HepG2 (cell line): Measurements from ENCODE around the gene RMRP. TPM values are rescaled to one million over a fixed set of nuclear protein-coding genes. Genes with fewer than 3 reads are reported as not detected.

Source experiments
- ATAC-seq: fragments of 200-7000 bp; cut with Tn5 transposase; 3 replicates; pipeline ENCODE4 v1.9.1; 2020; ENCODE audit warnings: mild to moderate bottlenecking, moderate library complexity
- BruUV-seq: library from RNA; stranded (reverse); fragments of 400-500 nt; replicated peaks from 2 replicates; lab custom pipeline; 2021; lab: Mats Ljungman, UMichigan
- CTCF ChIA-PET: fragments of 300-600 bp; formaldehyde crosslinking; extraction: SDS; loops from one replicate; lab custom pipeline; 2021; ENCODE audit warnings: low total read pairs, inconsistent platforms, low intra/inter-chr PET ratio; lab: Yijun Ruan, JAX
- POLR2A ChIA-PET: fragments of 350-600 bp; sonication (Branson Sonifier 250); formaldehyde crosslinking; loops from one replicate; lab custom pipeline; 2020; ENCODE audit warnings: antibody characterized with exemption, inconsistent platforms; lab: Yijun Ruan, JAX
- DNase-seq: peaks from one replicate; pipeline ENCODE4 v3.0.0-alpha.2; 2015; ENCODE audit warnings: low spot score
- FAIRE-seq: peaks from 3 replicates; lab custom pipeline; 2011; peaks lifted over from hg19 to GRCh38; lab: Jason Lieb, UNC
- H2AFZ ChIP-seq: one replicate; pipeline ENCODE4 v1.6.1; 2011; ENCODE audit warnings: low read length, inconsistent platforms
- H3K27ac ChIP-seq: fragments of 300-600 bp; 3 replicates; pipeline ENCODE4 v1.8.0; 2011; ENCODE audit warnings: mixed run types, mild to moderate bottlenecking, mixed read lengths, low read length, inconsistent platforms; ENCODE audit not compliant: insufficient read depth; ENCODE audit errors: extremely low read length
- H3K27me3 ChIP-seq, 2 experiments: fragments of 200-600 bp in 1 of 2; 2 replicates in 1 of 2; 3 replicates in 1 of 2; pipeline versions ENCODE4 v1.6.0 to v1.8.0; 2011; ENCODE audit warnings: low read length in 2 of 2, mild to moderate bottlenecking in 2 of 2, moderate library complexity in 2 of 2, inconsistent platforms in 1 of 2; ENCODE audit not compliant: insufficient read depth in 2 of 2, control insufficient read depth in 1 of 2
- H3K36me3 ChIP-seq, 2 experiments: fragments of 200-600 bp in 1 of 2; replicated peaks in 1 of 2; 2 replicates in 1 of 2; 3 replicates in 1 of 2; pipeline versions ENCODE4 v1.5.1 to v1.8.0; 2011; ENCODE audit warnings: low read length in 2 of 2, inconsistent platforms in 1 of 2; ENCODE audit not compliant: insufficient read depth in 2 of 2, control insufficient read depth in 1 of 2
- H3K4me1 ChIP-seq: 2 replicates; pipeline ENCODE4 v1.5.1; 2012; ENCODE audit warnings: low read length, inconsistent platforms; ENCODE audit not compliant: insufficient read depth
- H3K4me2 ChIP-seq: 2 replicates; pipeline ENCODE4 v1.6.0; 2011; ENCODE audit warnings: low read depth, low read length, inconsistent platforms
- H3K4me3 ChIP-seq, 3 experiments: fragments of 200-600 bp in 1 of 3; sonication (generic), shearing (Covaris generic) in 1 of 3; replicated peaks in 1 of 3; 2 replicates each; pipeline ENCODE4 v1.5.1; 2011 to 2016; ENCODE audit warnings: low read length in 3 of 3, inconsistent platforms in 2 of 3, low read depth in 2 of 3, mild to moderate bottlenecking in 2 of 3, control low read depth in 1 of 3, mixed read lengths in 1 of 3; ENCODE audit not compliant: insufficient read depth in 1 of 3
- H3K79me2 ChIP-seq: one replicate; pipeline ENCODE4 v1.6.1; 2011; ENCODE audit warnings: low read length, inconsistent platforms; ENCODE audit not compliant: insufficient read depth
- H3K9ac ChIP-seq: 2 replicates; pipeline ENCODE4 v1.6.0; 2011; ENCODE audit warnings: mild to moderate bottlenecking, low read depth, low read length, inconsistent platforms; ENCODE audit not compliant: insufficient read depth
- H3K9me3 ChIP-seq: 2 replicates; pipeline ENCODE4 v1.5.1; 2012; ENCODE audit warnings: mild to moderate bottlenecking, low read length
- H4K20me1 ChIP-seq: 2 replicates; pipeline ENCODE4 v1.6.0; 2011; ENCODE audit warnings: inconsistent platforms, mild to moderate bottlenecking, low read length, moderate library complexity; ENCODE audit not compliant: insufficient read depth
- HOXD1 ChIP-seq: sonication (generic); formaldehyde crosslinking; IDR thresholded peaks from 2 replicates; pipeline ENCODE4 v1.5.0; 2020; ENCODE audit warnings: missing genetic modification reagents
- KDM5B ChIP-seq: sonication (generic); formaldehyde crosslinking; IDR thresholded peaks from 2 replicates; pipeline ENCODE4 v1.4.0; 2020; ENCODE audit warnings: missing genetic modification reagents, mild to moderate bottlenecking, borderline replicate concordance
- MEF2D ChIP-seq: sonication (generic); formaldehyde crosslinking; IDR thresholded peaks from 2 replicates; pipeline ENCODE4 v1.5.1; 2020; ENCODE audit warnings: mild to moderate bottlenecking, missing genetic modification reagents
- MTF2 ChIP-seq: sonication (generic); formaldehyde crosslinking; IDR thresholded peaks from 2 replicates; pipeline ENCODE4 v1.5.0; 2020; ENCODE audit warnings: missing genetic modification reagents, borderline replicate concordance
- PBX3 ChIP-seq: sonication (generic); formaldehyde crosslinking; IDR thresholded peaks from 2 replicates; pipeline ENCODE4 v1.8.1; 2023; ENCODE audit warnings: missing genetic modification reagents, inconsistent platforms, borderline replicate concordance
- TAF1 ChIP-seq: sonication (generic); formaldehyde crosslinking; IDR thresholded peaks from 2 replicates; pipeline ENCODE4 v1.4.0; 2020; ENCODE audit warnings: missing genetic modification reagents
- ZNF619 ChIP-seq: sonication (generic); formaldehyde crosslinking; IDR thresholded peaks from 2 replicates; pipeline ENCODE4 v1.4.0; 2020; ENCODE audit warnings: mild to moderate bottlenecking, missing genetic modification reagents
- ZNF713 ChIP-seq: sonication (generic); formaldehyde crosslinking; IDR thresholded peaks from 2 replicates; pipeline ENCODE4 v1.4.0; 2020; ENCODE audit warnings: mild to moderate bottlenecking, missing genetic modification reagents
- WGBS: methylation state at CpG from one replicate; pipeline ENCODE4 v1.1.6; 2017; ENCODE audit warnings: low lambda C conversion rate; 5-methylcytosine and 5-hydroxymethylcytosine counted together
- in situ Hi-C: cut with HindIII; loops from 2 replicates; pipeline ENCODE4 v1.10.0; 2017; ENCODE audit warnings: low pct_unique_long_range_greater_than_20kb; ENCODE audit not compliant: extremely low pct_ligation_motif_present
- intact Hi-C: fragments of 100-400 bp; cut with micrococcal nuclease; formaldehyde crosslinking; loops from one replicate; pipeline ENCODE4 v1.10.0; 2022; ENCODE audit not compliant: unreplicated experiment
- polyA plus RNA-seq, 8 experiments: library from polyadenylated mRNA; depleted of rRNA in 3 of 8; stranded (reverse) in 7 of 8; unstranded in 1 of 8; fragments of >200 nt; fragmentation: Illumina TruSeq in 4 of 8; extraction: Trizol in 4 of 8; gene quantifications; 2 replicates each; pipeline versions ENCODE4 v1.2.1 to v1.2.3, GENCODE V29; 2011 to 2016; ENCODE audit warnings: low read depth in 4 of 8, missing spikeins in 1 of 8, mixed read lengths in 1 of 8; ENCODE audit not compliant: insufficient read depth in 1 of 8
- total RNA-seq, 5 experiments: library from RNA; depleted of rRNA; stranded (reverse); fragments of >200 nt; fragmentation: Illumina TruSeq; extraction: Trizol; gene quantifications; 2 replicates each; pipeline ENCODE4 v1.2.3, GENCODE V29; 2016; ENCODE audit warnings: low read depth in 1 of 5
- TF ChIP-seq, protein P1 (sequence below): IDR thresholded peaks from 2 replicates; pipeline ENCODE4 v1.6.1; 2016; ENCODE audit warnings: missing biosample characterization, missing genetic modification reagents, low read depth
- TF ChIP-seq, protein P2 (sequence below): sonication (generic); formaldehyde crosslinking; conservative IDR thresholded peaks from 2 replicates; pipeline ENCODE4 v1.8.0; 2022; ENCODE audit warnings: low read depth, missing genetic modification reagents
- TF ChIP-seq, protein P3 (sequence below): sonication (generic); formaldehyde crosslinking; IDR thresholded peaks from 2 replicates; pipeline ENCODE4 v1.8.1; 2023; ENCODE audit warnings: mild to moderate bottlenecking, moderate library complexity, missing genetic modification reagents
- TF ChIP-seq, protein P4 (sequence below): sonication (generic); formaldehyde crosslinking; IDR thresholded peaks from 2 replicates; pipeline ENCODE4 v1.5.0; 2020; ENCODE audit warnings: mild to moderate bottlenecking, missing genetic modification reagents

RMRP gene
- total and polyA plus RNA-seq, 2 of the 13 experiments (the other 11 are each of a cell fraction or from before 2014, with no cell fraction given): 51.4 to 4,025 TPM

GRCh38 chr9:35619800-35620158, 38.0 kb downstream of the RMRP start:
- Histone ChIP-seq H4K20me1 (no peaks in the 10 kb centered on the region), H3K79me2 (no peaks in the 10 kb centered on the region), H2AFZ (no peak overlapping the region), H3K4me3 (no peak overlapping the region), H3K27ac (no peak overlapping the region), H3K9me3 (no peaks in the 10 kb centered on the region), H3K9ac (no peak overlapping the region), H3K27me3 (peaks cover 3 to 52% of the 10 kb centered on the region in 2 experiments; a peak in 3 of 5 replicates), H3K4me1 (no peaks in the 10 kb centered on the region), H3K4me2 (no peak overlapping the region), H3K36me3 (no peaks in the 10 kb centered on the region)
- in situ Hi-C loops (no loop called here), intact Hi-C loops (no loop called here)
- no peak for FAIRE-seq
- ATAC-seq: no peak
- CTCF ChIA-PET: no interaction called here
- POLR2A ChIA-PET: no interaction called here
- BruUV-seq: no TSS peak
- WGBS: 0% methylated on average over 2 of the region's 2 CpGs
- TF ChIP-seq MEF2D (no peak), MTF2 (no peak), ZNF713 (CRISPR knock-in tag) (no peak), PBX3 (CRISPR knock-in tag) (no peak), TAF1 (no peak), HOXD1 (CRISPR knock-in tag) (no peak), ZNF619 (CRISPR knock-in tag) (no peak), KDM5B (CRISPR knock-in tag) (no peak)
- TF ChIP-seq, protein P1, sequence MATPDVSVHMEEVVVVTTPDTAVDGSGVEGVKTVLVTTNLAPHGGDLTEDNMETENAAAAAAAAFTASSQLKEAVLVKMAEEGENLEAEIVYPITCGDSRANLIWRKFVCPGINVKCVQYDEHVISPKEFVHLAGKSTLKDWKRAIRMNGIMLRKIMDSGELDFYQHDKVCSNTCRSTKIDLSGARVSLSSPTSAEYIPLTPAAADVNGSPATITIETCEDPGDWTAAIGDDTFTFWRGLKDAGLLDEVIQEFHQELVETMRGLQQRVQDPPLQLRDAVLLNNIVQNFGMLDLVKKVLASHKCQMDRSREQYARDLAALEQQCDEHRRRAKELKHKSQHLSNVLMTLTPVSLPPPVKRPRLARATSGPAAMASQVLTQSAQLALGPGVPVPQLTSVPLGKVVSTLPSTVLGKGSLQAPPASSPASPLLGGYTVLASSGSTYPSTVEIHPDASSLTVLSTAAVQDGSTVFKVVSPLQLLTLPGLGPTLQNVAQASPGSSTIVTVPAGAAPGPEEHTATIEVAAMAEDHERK (CRISPR knock-in tag): no peak
- TF ChIP-seq, protein P2, sequence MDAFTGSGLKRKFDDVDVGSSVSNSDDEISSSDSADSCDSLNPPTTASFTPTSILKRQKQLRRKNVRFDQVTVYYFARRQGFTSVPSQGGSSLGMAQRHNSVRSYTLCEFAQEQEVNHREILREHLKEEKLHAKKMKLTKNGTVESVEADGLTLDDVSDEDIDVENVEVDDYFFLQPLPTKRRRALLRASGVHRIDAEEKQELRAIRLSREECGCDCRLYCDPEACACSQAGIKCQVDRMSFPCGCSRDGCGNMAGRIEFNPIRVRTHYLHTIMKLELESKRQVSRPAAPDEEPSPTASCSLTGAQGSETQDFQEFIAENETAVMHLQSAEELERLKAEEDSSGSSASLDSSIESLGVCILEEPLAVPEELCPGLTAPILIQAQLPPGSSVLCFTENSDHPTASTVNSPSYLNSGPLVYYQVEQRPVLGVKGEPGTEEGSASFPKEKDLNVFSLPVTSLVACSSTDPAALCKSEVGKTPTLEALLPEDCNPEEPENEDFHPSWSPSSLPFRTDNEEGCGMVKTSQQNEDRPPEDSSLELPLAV (CRISPR knock-in tag): no peak
- TF ChIP-seq, protein P3, sequence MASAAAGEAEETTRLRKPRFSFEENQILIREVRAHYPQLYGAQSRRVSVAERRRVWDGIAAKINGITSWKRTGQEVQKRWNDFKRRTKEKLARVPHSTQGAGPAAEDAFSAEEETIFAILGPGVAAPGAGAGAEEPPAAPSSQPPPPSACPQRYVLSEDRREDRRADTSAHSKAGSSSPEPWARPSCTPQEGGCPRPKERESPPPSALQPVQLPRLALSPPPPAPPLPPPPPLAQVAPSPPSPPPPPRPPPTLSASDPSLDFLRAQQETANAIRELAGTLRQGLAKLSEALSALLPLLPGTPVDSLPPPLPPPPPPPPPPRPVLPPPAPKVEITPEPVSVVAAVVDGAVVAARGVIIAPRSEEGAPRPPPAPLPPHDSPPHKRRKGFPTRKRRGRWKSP (CRISPR knock-in tag): no peak
- TF ChIP-seq, protein P4, sequence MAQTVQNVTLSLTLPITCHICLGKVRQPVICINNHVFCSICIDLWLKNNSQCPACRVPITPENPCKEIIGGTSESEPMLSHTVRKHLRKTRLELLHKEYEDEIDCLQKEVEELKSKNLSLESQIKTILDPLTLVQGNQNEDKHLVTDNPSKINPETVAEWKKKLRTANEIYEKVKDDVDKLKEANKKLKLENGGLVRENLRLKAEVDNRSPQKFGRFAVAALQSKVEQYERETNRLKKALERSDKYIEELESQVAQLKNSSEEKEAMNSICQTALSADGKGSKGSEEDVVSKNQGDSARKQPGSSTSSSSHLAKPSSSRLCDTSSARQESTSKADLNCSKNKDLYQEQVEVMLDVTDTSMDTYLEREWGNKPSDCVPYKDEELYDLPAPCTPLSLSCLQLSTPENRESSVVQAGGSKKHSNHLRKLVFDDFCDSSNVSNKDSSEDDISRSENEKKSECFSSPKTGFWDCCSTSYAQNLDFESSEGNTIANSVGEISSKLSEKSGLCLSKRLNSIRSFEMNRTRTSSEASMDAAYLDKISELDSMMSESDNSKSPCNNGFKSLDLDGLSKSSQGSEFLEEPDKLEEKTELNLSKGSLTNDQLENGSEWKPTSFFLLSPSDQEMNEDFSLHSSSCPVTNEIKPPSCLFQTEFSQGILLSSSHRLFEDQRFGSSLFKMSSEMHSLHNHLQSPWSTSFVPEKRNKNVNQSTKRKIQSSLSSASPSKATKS (CRISPR knock-in tag): no peak
- DNase-seq: no peak
